A549 (cell line): ENCODE measurements around the gene TCF12.

Experiments used
- CEBPB ChIP-seq, 2 experiments: fragments of >200 bp in 1 of 2; sonication (Bioruptor Twin) in 1 of 2; formaldehyde crosslinking in 1 of 2; IDR thresholded peaks; 2 replicates each; pipeline ENCODE4 v1.6.1; 2012 to 2016
- CTCF ChIP-seq: fragments of >200 bp; sonication (Bioruptor Twin); formaldehyde crosslinking; IDR thresholded peaks from 3 replicates; pipeline ENCODE4 v1.5.1; 2016
- TF ChIP-seq, protein P1 (sequence below): IDR thresholded peaks from 2 replicates; pipeline ENCODE4 v1.6.1; 2012

DNA sequence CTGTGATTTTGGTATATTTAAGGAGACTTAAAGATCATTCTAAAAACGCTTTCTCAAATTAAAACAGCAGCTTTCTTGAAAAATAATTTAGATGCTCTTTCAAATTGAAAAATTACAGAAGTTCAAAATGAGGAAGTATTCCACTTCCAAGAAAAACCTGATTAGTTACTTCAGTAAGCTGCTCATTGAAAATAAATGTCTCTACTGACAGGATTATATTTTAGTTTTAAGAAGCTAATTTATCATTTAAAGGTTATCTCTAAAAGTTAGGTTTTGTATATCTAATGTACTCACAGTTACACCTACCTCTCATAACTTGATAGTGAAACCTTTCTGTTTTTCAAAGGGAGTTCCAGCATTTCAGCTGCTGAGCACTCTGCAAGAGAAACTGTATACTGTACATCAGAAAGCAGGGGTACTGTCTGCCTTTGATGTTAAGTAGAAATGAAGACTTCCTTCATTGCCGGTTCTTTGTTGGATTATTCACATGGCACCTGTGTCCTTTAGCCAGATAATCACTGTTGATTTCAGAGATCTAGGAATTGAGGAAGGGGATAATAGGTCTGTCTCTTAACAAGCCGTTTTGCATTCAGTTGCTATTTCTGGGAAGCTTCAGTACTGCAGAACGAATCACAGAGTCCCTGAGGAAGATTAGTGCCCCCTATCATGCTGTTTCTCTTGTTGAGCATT lies 161.6 kb downstream of the TCF12 start:
- TF ChIP-seq CTCF (no peak), CEBPB (IDR thresholded peaks at IDR 0.05) (no peak)
- TF ChIP-seq, protein P1, sequence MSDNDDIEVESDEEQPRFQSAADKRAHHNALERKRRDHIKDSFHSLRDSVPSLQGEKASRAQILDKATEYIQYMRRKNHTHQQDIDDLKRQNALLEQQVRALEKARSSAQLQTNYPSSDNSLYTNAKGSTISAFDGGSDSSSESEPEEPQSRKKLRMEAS = no peak
